Right atrium auricular region (tissue), 2 donors: ENCODE results near the gene CDCA7. TPM values are rescaled to one million over a fixed set of nuclear protein-coding genes. Genes with fewer than 3 reads are reported as not detected.

Experiments used
- DNase-seq: peaks from one replicate; pipeline ENCODE4 v3.0.0-alpha.2; 2019; ENCODE audit warnings: low spot score
- H3K27ac ChIP-seq, 2 donors: fragments of 200-600 bp; sonication (generic); 1 replicate in 1 of 2; 2 replicates in 1 of 2; pipeline ENCODE4 v1.5.1; 2016 to 2019
- H3K27me3 ChIP-seq, 2 donors: fragments of 200-600 bp; sonication (generic); one replicate each; pipeline versions ENCODE4 v1.5.1 to v1.6.0; 2017 to 2019
- H3K36me3 ChIP-seq: fragments of 200-600 bp; sonication (generic); one replicate; pipeline ENCODE4 v1.5.1; 2016
- H3K4me1 ChIP-seq, 2 donors: fragments of 200-600 bp; sonication (generic); one replicate each; pipeline versions ENCODE4 v1.5.1 to v1.6.0; 2017 to 2019
- H3K4me3 ChIP-seq, 2 donors: fragments of 200-600 bp; sonication (generic); 1 replicate in 1 of 2; 2 replicates in 1 of 2; pipeline ENCODE4 v1.5.1; 2017 to 2019; ENCODE audit warnings: mild to moderate bottlenecking in 1 of 2, moderate library complexity in 1 of 2
- H3K9me3 ChIP-seq, 2 donors: fragments of 200-600 bp; sonication (generic); one replicate each; pipeline ENCODE4 v1.5.1; 2019
- total RNA-seq, 2 donors: library from RNA; depleted of rRNA; stranded (reverse); fragments of >200 nt; gene quantifications; one replicate each; pipeline ENCODE4 v1.1.0, GENCODE V29; 2016
- TF ChIP-seq, protein P1 (sequence below), 2 donors: fragments of 200-600 bp; sonication (generic); IDR thresholded peaks; one replicate each; pipeline ENCODE4 v1.5.1; 2019; ENCODE audit warnings: antibody characterized with exemption in 2 of 2

The CDCA7 gene
- total RNA-seq, 2 donors from 2014 or later = 0.48 TPM; not detected in 1

DNA sequence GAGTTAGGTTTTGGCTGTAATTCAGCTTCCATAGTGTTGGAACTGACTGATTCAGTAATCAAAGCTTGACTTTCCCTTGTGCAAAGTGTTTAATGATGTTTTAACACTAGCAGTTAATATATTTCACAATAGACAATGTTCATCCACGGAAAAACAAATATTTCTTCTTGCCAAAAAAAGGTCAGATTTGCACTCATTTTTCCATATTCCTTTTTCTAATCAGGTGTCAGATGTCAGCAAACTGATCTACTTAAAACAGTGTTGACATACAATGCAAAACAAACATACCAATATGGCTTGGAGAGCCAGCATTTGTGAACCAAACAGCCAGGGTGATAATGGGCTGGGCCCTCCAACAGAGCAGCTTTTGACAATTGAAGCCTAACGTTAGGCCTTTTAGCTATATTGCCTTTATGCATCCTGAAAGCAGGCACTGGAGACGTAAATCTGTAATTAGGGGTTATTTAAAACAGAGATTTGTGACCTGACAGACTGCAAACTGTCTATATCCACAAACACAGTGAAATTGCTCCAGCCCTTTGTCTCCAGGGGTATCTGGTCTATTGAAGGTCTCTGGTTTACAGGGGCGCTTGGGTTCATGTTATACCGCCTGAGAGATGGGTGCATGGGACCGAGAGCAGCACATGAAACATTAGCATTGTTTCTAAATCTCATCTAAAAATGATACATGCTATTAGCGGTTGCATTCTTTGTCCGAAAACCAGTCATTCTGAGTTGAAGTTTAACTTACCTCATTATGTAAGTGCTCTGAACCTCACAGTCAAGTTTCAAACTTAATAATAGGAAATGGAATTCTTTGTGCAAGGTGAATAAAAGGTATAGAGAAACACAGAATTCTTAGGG lies 7.1 kb upstream of the CDCA7 start:
- H3K4me3 ChIP-seq = no peak overlapping the region
- no peaks in the 10 kb centered on the region for H3K36me3 ChIP-seq
- peaks cover 0 to 17% of the 10 kb centered on the region in 2 donors for H3K9me3 ChIP-seq
- no peaks in the 10 kb centered on the region for H3K4me1 ChIP-seq
- TF ChIP-seq, protein P1, sequence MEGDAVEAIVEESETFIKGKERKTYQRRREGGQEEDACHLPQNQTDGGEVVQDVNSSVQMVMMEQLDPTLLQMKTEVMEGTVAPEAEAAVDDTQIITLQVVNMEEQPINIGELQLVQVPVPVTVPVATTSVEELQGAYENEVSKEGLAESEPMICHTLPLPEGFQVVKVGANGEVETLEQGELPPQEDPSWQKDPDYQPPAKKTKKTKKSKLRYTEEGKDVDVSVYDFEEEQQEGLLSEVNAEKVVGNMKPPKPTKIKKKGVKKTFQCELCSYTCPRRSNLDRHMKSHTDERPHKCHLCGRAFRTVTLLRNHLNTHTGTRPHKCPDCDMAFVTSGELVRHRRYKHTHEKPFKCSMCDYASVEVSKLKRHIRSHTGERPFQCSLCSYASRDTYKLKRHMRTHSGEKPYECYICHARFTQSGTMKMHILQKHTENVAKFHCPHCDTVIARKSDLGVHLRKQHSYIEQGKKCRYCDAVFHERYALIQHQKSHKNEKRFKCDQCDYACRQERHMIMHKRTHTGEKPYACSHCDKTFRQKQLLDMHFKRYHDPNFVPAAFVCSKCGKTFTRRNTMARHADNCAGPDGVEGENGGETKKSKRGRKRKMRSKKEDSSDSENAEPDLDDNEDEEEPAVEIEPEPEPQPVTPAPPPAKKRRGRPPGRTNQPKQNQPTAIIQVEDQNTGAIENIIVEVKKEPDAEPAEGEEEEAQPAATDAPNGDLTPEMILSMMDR (IDR thresholded peaks at IDR 0.05) = no peak
- DNase-seq = no peak
- no peak overlapping the region for H3K27ac ChIP-seq
- no peaks in the 10 kb centered on the region for H3K27me3 ChIP-seq

DNA sequence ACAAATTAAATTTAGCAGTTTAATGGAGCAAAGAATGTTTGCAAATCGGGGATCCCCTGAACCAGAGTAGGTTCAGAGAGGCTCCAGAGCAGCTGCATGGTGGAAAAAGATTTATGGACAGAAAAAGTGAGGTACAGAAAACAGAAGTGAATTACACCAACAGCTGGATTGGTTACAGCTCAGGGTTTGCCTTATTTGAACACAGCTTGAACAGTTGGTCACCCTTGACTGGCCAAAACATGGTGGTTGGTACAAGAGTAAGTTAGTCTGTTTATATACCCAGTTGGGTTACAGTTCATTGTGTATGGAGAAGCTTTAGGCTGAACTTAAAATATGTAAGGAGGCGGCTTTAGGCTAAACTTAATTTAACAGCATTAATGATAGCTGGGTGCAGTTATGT lies 5.4 kb upstream of the CDCA7 start:
- H3K36me3 ChIP-seq = no peaks in the 10 kb centered on the region
- H3K4me1 ChIP-seq = peaks cover 0 to 5% of the 10 kb centered on the region in 2 donors
- H3K4me3 ChIP-seq = no peak overlapping the region
- H3K27me3 ChIP-seq = peaks cover 0 to 7% of the 10 kb centered on the region in 2 donors
- peaks cover 0 to 17% of the 10 kb centered on the region in 2 donors for H3K9me3 ChIP-seq
- no peak overlapping the region for H3K27ac ChIP-seq
- DNase-seq = no peak
- TF ChIP-seq, protein P1 (IDR thresholded peaks at IDR 0.05) = no peak

DNA sequence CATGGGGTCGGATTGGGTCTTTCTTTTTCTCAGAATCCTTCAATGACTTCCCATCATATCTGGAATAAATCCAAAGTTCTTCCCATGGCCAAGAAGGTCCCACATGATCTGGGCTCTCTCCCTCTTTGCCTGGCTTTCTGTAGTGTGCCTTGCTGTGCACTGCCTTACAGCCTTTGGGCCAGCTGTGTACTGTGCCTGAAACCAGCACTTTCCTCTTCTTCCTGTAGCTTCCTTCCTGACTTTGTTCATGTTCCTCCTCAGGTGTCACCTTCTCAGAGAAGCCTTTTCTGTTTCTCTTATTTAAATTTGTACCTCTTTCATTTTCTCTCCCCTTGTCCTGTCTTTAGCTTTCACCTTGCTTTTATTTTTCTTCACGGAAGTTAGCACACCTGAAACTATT lies 4.3 kb upstream of the CDCA7 start:
- Histone ChIP-seq H3K27me3 (peaks cover 0 to 7% of the 10 kb centered on the region in 2 donors), H3K36me3 (no peaks in the 10 kb centered on the region), H3K27ac (no peak overlapping the region), H3K4me1 (peaks cover 0 to 16% of the 10 kb centered on the region in 2 donors), H3K9me3 (peaks cover 0 to 17% of the 10 kb centered on the region in 2 donors), H3K4me3 (no peak overlapping the region)
- DNase-seq = no peak
- TF ChIP-seq, protein P1 (IDR thresholded peaks at IDR 0.05) = no peak

DNA sequence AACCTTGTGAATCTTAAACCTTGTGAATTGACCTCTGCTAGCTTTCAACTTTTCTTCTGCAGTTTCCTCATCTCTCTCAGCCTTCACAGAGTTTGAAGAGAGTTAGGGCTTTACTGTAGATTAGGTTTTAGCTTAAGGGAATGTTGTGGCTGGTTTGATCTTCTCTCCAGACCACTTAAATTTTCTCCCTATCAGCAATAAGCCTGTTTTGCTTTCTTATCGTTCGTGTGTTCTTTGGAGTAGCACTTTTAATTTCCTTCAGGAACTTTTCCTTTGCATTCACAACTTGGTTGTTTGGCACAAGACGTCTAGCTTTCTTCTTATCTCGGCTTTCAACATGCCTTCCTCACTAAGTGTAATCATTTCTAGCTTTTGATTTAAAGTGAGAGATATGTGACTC lies 2.8 kb upstream of the CDCA7 start:
- H3K27ac ChIP-seq = no peak overlapping the region
- no peak overlapping the region for H3K4me3 ChIP-seq
- DNase-seq = no peak
- H3K36me3 ChIP-seq = no peaks in the 10 kb centered on the region
- peaks cover 0 to 20% of the 10 kb centered on the region in 2 donors for H3K4me1 ChIP-seq
- H3K27me3 ChIP-seq = peaks cover 0 to 7% of the 10 kb centered on the region in 2 donors
- peaks cover 0 to 2% of the 10 kb centered on the region in 2 donors for H3K9me3 ChIP-seq
- TF ChIP-seq, protein P1 (IDR thresholded peaks at IDR 0.05) = no peak

DNA sequence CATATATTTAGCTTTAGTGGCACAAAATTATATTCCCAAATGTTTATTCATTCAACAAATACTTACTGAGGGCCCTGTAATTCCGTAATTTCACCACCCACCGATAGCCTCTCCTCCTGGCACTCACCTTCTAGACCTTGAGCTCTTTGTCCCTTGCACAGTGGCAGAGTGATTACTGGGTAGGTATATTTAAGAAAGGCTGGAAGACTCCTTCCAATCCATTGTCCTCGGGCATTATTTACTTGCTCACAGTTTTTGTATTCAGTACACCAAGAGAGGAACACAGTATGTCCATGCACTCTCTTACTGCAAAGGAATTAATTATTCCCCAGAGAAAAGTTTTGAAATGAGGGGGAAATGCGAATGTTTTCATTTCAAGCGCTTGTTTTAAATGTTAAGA lies 1.1 kb upstream of the CDCA7 start:
- Histone ChIP-seq H3K4me3 (no peak overlapping the region), H3K9me3 (no peaks in the 10 kb centered on the region), H3K27me3 (peaks cover 0 to 7% of the 10 kb centered on the region in 2 donors), H3K27ac (no peak overlapping the region), H3K4me1 (peaks cover 0 to 20% of the 10 kb centered on the region in 2 donors), H3K36me3 (no peaks in the 10 kb centered on the region)
- no peak for DNase-seq
- TF ChIP-seq, protein P1 (IDR thresholded peaks at IDR 0.05) = no peak
